Activated naive CD4-positive, alpha-beta T cell treated with anti-CD3 and anti-CD28 coated beads for 36 hours (primary cell): Measurements from ENCODE around the gene FBRSL1. TPM values are rescaled to one million over a fixed set of nuclear protein-coding genes. Genes with fewer than 3 reads are reported as not detected.
A peak's percentile ranks its signal among the peaks of the same experiment; 100 is the strongest.

ENCODE experiments used
- CTCF ChIA-PET: fragments of 350-600 bp; sonication (Branson Sonifier 250); formaldehyde crosslinking; loops from one replicate; lab custom pipeline; 2021; ENCODE audit warnings: antibody characterized with exemption; lab: Charles Lee
- DNase-seq: peaks from one replicate; pipeline ENCODE4 v3.0.0-alpha.2; 2020
- H3K27ac Mint-ChIP-seq: one replicate; pipeline ENCODE4 v1.8.0; 2021; ENCODE audit warnings: mild to moderate bottlenecking, mixed read lengths
- H3K27me3 Mint-ChIP-seq: one replicate; pipeline ENCODE4 v1.8.0; 2021; ENCODE audit warnings: low read depth, mixed read lengths
- H3K36me3 Mint-ChIP-seq: one replicate; pipeline ENCODE4 v1.8.0; 2021; ENCODE audit warnings: low read depth, mixed read lengths
- H3K4me1 Mint-ChIP-seq: one replicate; pipeline ENCODE4 v1.8.0; 2021; ENCODE audit warnings: low read depth, mixed read lengths
- H3K4me3 Mint-ChIP-seq: one replicate; pipeline ENCODE4 v1.8.0; 2021; ENCODE audit warnings: mild to moderate bottlenecking, moderate library complexity, mixed read lengths
- H3K9me3 Mint-ChIP-seq: one replicate; pipeline ENCODE4 v1.8.0; 2021; ENCODE audit warnings: mixed read lengths
- intact Hi-C: fragments of 100-400 bp; cut with micrococcal nuclease; formaldehyde crosslinking; loops from one replicate; pipeline ENCODE4 v1.15.1; 2023
- total RNA-seq, 2 experiments: library from RNA; stranded (reverse); gene quantifications; one replicate each; pipeline ENCODE4 v1.2.3, GENCODE V29; 2021

The FBRSL1 gene
- total RNA-seq, 2 experiments from 2014 or later = 35.1 to 36.3 TPM

DNA sequence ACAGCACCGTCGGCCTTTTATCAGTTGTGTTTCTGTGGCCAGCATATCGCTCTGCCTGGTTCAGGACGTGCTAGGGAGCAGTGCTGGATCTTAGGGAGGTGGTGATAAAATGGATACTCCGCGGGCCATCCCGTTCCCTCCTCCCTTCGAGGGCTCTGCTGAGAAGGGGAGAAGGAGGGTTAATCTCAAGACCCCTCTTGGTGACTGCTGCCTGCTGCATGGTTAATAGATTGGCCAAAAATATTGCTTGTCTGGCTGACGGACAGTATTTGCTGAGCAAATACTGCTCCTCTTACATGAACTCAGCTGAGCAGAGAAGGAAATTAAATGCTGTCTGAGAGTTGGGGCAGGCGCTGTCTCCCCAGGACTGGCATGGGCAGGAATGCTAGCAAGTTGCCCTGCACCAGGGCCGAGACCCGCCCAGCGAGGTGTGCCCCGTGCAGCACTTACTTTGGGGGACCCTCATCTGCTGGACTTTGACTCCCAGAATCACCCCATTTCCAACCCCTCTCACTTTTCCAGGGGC, 1.2 kb downstream of the FBRSL1 start:
- H3K9me3 Mint-ChIP-seq = no peaks in the 10 kb centered on the region
- peaks cover 66% of the 10 kb centered on the region for H3K4me1 Mint-ChIP-seq
- peak overlapping the region; percentile 79 for H3K4me3 Mint-ChIP-seq
- CTCF ChIA-PET = no interaction called here
- DNase-seq = no peak
- intact Hi-C loops = loop anchor here (1.0 to 5.0 kb wide), 2 partner anchors 15 to 164 kb away; partner anchors contain the start of gene GALNT9
- H3K36me3 Mint-ChIP-seq = no peaks in the 10 kb centered on the region
- peak overlapping the region; percentile 73 for H3K27ac Mint-ChIP-seq
- no peaks in the 10 kb centered on the region for H3K27me3 Mint-ChIP-seq

DNA sequence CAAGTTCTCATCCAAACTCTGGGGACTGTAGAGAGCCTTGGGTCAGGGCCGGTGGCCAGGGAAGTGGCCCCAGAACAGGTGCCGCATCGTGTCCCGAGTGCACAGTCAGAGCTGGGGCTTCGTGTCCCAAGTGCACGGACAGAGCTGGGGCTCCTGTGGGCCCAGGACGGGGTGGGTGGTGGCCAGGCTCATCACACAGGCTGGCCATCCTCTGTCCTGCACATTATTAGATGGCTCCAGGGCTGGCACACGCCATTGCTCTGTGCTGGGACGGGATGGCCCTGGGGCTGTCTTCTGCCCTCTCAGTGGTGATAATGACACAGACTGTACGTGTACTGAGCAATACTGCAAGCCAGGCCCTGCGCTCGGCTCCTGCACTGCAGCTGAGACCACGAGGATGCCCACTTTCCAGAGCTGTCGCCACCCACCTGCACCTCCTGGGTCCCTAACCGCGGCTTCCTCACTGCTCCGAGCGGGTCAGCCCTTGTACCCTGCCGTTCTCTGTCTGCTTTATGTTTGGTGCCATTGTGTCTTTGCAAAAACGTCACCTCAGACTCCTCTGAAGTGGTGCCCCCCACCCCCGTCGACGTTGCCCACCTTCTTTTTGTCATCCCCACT, 1.9 kb downstream of the FBRSL1 start:
- no peak for DNase-seq
- H3K4me1 Mint-ChIP-seq = peaks cover 71% of the 10 kb centered on the region
- H3K36me3 Mint-ChIP-seq = no peaks in the 10 kb centered on the region
- intact Hi-C loops = loop anchor here (1.0 to 5.0 kb wide), 3 partner anchors 14 to 165 kb away; partner anchors contain the start of gene GALNT9
- peak overlapping the region; percentile 24 for H3K27ac Mint-ChIP-seq
- CTCF ChIA-PET = no interaction called here
- no peaks in the 10 kb centered on the region for H3K27me3 Mint-ChIP-seq
- peak overlapping the region; percentile 79 for H3K4me3 Mint-ChIP-seq
- H3K9me3 Mint-ChIP-seq = no peaks in the 10 kb centered on the region

GRCh38 chr12:132492522-132492921, 2.6 kb downstream of the FBRSL1 start:
- Mint-ChIP-seq H3K27ac (peak overlapping the region; percentile 24), H3K9me3 (no peaks in the 10 kb centered on the region), H3K4me3 (peak overlapping the region; percentile 79), H3K4me1 (peaks cover 72% of the 10 kb centered on the region), H3K27me3 (no peaks in the 10 kb centered on the region), H3K36me3 (no peaks in the 10 kb centered on the region)
- CTCF ChIA-PET = interaction anchor here (0.5 kb wide), 1 partner anchor 77 kb away, joined by 4 read pairs; no protein-coding TSS in a partner anchor
- intact Hi-C loops = loop anchor here (2.0 to 5.0 kb wide), 2 partner anchors 18 to 165 kb away; partner anchors contain the start of gene GALNT9
- peak; percentile 38 for DNase-seq

GRCh38 chr12:132492951-132493350, 3.0 kb downstream of the FBRSL1 start:
- CTCF ChIA-PET = interaction anchor here (0.5 kb wide), 1 partner anchor 77 kb away, joined by 4 read pairs; no protein-coding TSS in a partner anchor
- H3K4me1 Mint-ChIP-seq = peaks cover 70% of the 10 kb centered on the region
- no peak for DNase-seq
- H3K4me3 Mint-ChIP-seq = peak overlapping the region; percentile 79
- H3K9me3 Mint-ChIP-seq = no peaks in the 10 kb centered on the region
- H3K27me3 Mint-ChIP-seq = no peaks in the 10 kb centered on the region
- H3K36me3 Mint-ChIP-seq = no peaks in the 10 kb centered on the region
- no peak overlapping the region for H3K27ac Mint-ChIP-seq
- intact Hi-C loops = loop anchor here (2.0 to 5.0 kb wide), 2 partner anchors 18 to 166 kb away; partner anchors contain the start of gene GALNT9

- H3K27me3 Mint-ChIP-seq = no peaks in the 10 kb centered on the region
- no peaks in the 10 kb centered on the region for H3K9me3 Mint-ChIP-seq
- H3K4me3 Mint-ChIP-seq = no peak overlapping the region
- CTCF ChIA-PET = interaction anchor here (0.8 kb wide), 1 partner anchor 30 kb away, joined by 3 read pairs; no protein-coding TSS in a partner anchor
- no peaks in the 10 kb centered on the region for H3K36me3 Mint-ChIP-seq
- intact Hi-C loops = loop anchor here (2.0 to 5.0 kb wide), 2 partner anchors 19 to 166 kb away; partner anchors contain the start of gene GALNT9
- H3K4me1 Mint-ChIP-seq = peaks cover 64% of the 10 kb centered on the region
- no peak overlapping the region for H3K27ac Mint-ChIP-seq
- no peak for DNase-seq
These were observed 3.7 kb downstream of the FBRSL1 start for GRCh38 chr12:132493482-132494178.

DNA sequence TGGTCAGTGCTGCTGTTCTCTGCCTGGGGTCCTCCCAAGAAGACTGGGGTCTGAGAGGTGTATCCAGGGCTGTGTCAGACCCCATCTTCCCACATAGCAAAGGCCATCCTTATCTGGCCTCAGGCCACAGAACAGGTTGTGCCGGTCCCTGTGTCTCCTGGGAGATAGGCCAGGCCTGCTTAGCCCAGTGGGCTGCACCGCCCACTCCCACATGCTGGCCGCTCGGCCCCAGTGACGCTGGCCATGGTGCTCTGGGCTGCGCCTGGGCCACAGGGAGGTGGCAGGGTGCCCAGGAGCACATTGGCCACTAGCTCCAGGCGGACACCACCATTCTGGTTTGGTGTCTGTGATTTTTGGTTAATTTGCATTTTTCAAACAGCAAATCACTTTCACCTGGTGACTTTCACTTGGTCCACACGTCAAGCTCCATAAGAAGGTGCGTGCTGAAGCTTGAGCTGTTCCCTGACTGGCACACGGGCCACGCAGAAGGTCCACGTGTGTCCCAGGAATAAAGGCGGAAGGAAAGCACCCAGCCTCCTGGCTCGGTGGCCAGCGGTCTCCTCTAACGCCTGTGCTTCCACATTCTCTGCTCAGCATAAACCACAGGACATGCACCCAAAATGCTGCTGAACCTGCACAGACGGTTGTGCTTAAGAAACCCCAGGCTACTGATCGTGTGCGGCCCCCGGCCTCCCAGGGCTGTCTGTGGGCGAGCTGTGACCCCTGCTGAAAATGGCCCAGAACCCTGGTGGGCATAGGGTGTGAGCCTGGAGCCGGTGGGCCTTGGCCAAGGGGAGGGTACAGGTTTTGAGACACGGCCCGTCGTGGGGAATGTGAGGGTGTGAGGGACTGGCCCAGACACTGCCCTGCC, 4.6 kb downstream of the FBRSL1 start:
- peaks cover 65% of the 10 kb centered on the region for H3K4me1 Mint-ChIP-seq
- CTCF ChIA-PET = interaction anchor here (0.8 kb wide), 1 partner anchor 29 kb away, joined by 3 read pairs; no protein-coding TSS in a partner anchor

DNA sequence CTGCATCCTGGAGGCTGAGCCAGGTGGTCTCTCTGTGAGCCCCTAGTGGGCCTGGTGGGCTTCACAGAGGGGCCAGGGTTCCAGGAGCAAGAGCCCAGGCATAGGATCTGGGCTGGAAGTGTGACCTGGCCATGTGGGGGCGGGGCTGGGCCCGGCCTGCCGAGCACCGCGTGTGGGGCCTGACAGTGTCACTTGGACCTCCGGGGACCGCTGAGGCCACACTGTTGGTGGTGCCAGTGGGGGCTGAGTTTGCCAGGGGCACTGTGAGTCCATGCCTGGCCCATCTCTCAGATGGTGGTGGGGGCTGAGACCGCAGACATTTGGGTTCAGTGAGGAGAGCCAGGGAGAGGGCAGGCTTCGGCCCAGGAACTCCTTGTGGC, 5.2 kb downstream of the FBRSL1 start:
- Mint-ChIP-seq H3K27ac (no peak overlapping the region), H3K4me1 (peaks cover 70% of the 10 kb centered on the region), H3K4me3 (no peak overlapping the region), H3K36me3 (no peaks in the 10 kb centered on the region), H3K9me3 (no peaks in the 10 kb centered on the region), H3K27me3 (no peaks in the 10 kb centered on the region)
- DNase-seq = no peak
- intact Hi-C loops = no loop called here
- CTCF ChIA-PET = no interaction called here

More for the DNA sequence above, 4.6 kb downstream of the FBRSL1 start:
- H3K27ac Mint-ChIP-seq = no peak overlapping the region
- no peaks in the 10 kb centered on the region for H3K9me3 Mint-ChIP-seq
- no peaks in the 10 kb centered on the region for H3K36me3 Mint-ChIP-seq
- no peak for DNase-seq
- intact Hi-C loops = loop anchor here (5.0 kb wide), 1 partner anchor 167 kb away; the partner anchor contains the start of gene GALNT9
- no peaks in the 10 kb centered on the region for H3K27me3 Mint-ChIP-seq
- no peak overlapping the region for H3K4me3 Mint-ChIP-seq

GRCh38 chr12:132495629-132496357, 5.8 kb downstream of the FBRSL1 start:
- Mint-ChIP-seq H3K4me3 (no peak overlapping the region), H3K27me3 (no peaks in the 10 kb centered on the region), H3K9me3 (no peaks in the 10 kb centered on the region), H3K4me1 (peaks cover 76% of the 10 kb centered on the region), H3K36me3 (no peaks in the 10 kb centered on the region), H3K27ac (no peak overlapping the region)
- no peak for DNase-seq
- intact Hi-C loops = no loop called here
- CTCF ChIA-PET = no interaction called here

- intact Hi-C loops = no loop called here
- H3K4me1 Mint-ChIP-seq = peaks cover 74% of the 10 kb centered on the region
- no peak overlapping the region for H3K27ac Mint-ChIP-seq
- no peaks in the 10 kb centered on the region for H3K36me3 Mint-ChIP-seq
- CTCF ChIA-PET = no interaction called here
- DNase-seq = no peak
- H3K4me3 Mint-ChIP-seq = no peak overlapping the region
- no peaks in the 10 kb centered on the region for H3K9me3 Mint-ChIP-seq
- H3K27me3 Mint-ChIP-seq = no peaks in the 10 kb centered on the region
These were observed 6.4 kb downstream of the FBRSL1 start for GRCh38 chr12:132496358-132496669.

DNA sequence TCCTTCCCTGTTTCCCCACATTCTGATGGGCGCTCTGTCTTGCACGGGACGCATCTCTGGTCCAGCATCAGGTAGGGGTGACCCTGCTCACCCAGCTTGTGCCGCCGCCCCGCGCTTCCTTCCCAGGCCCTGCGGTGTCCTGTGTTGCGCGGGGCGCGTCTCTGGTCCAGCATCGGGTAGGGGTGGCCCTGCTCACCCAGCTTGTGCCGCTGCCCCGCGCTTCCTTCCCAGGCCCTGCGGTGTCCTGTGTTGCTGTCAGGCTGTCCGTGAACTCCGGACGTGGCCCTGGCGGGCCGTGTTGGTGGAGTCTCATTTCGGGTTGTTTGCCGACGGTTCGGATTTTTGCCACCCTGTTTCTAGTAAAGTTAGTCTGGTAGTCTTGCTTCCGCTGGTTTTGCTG, 6.8 kb downstream of the FBRSL1 start:
- intact Hi-C loops = no loop called here
- peaks cover 70% of the 10 kb centered on the region for H3K4me1 Mint-ChIP-seq
- H3K4me3 Mint-ChIP-seq = no peak overlapping the region
- H3K27me3 Mint-ChIP-seq = no peaks in the 10 kb centered on the region
- no peaks in the 10 kb centered on the region for H3K36me3 Mint-ChIP-seq
- H3K27ac Mint-ChIP-seq = peak overlapping the region; percentile 18
- H3K9me3 Mint-ChIP-seq = no peaks in the 10 kb centered on the region
- DNase-seq = no peak
- CTCF ChIA-PET = no interaction called here
